GM19043 (cell line): ENCODE results near the gene SRPK3.
"Not testable (repeated sequence)": the region's sequence is repeated elsewhere in the genome, so short reads cannot be mapped to it uniquely, and the experiment has no call there.

Experiments used
- ATAC-seq: cut with Tn5 transposase; IDR thresholded peaks from one replicate; pipeline ENCODE4 v1.9.1; 2021; ENCODE audit warnings: low read depth; ENCODE audit not compliant: unreplicated experiment

SRPK3 gene

GRCh38 chrX:153803211-153804099 lies 22.6 kb downstream of the SRPK3 start:
- ATAC-seq: no peak

DNA sequence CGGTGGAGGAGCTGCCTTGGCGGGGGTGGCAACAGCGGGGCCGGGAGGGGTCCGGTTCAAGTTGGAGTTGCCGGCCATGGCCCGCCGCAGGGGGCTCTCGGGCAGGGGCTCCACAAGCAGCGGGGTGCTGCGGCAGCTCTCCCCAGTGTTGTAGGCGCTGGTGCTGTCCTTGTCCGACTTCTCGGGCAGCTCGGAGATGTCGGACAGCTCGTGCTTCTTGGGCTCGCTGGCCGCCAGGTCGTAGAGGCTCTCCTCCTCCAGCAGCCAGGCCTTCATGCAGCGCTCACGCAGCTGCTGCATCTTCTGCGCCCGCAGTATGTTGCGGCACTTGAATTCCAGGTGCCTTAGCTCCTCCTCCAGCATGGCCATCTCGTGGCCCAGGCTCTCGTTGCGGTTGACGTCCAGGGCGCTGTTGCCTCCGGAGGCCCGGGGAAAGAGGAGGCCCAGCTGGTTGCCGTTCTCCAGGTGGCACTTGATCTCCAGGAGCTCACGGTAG lies 23.3 kb downstream of the SRPK3 start:
- no peak for ATAC-seq

- no peak for ATAC-seq
Observed at GRCh38 chrX:153804621-153805020, 23.8 kb downstream of the SRPK3 start.

- ATAC-seq: no peak
Observed at GRCh38 chrX:153805436-153805835, 24.6 kb downstream of the SRPK3 start.

- ATAC-seq: no peak
Observed at GRCh38 chrX:153806999-153807575, 26.2 kb downstream of the SRPK3 start.

DNA sequence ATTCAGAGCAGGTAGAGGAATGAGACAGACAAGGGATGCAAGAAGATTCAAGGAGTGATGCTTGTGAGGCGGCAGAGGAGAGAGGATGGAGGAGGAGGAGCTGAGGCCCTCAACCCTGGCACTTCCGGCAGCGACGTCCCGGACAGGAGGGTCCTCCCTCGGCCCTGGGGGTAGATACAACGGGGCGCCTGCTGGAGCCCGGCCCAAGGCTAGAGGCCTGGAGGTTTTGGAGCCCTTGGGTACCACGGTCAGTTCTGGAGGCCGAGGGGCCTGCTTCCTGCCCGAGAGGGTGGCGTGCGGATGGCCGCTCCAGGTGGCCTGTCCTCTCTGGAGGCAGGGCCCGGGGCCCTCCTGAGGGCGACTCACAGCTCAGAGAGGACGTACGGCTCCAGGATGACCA lies 27.1 kb downstream of the SRPK3 start:
- ATAC-seq: no peak

- ATAC-seq: no peak
Observed at GRCh38 chrX:153812220-153812619, 31.4 kb downstream of the SRPK3 start.

DNA sequence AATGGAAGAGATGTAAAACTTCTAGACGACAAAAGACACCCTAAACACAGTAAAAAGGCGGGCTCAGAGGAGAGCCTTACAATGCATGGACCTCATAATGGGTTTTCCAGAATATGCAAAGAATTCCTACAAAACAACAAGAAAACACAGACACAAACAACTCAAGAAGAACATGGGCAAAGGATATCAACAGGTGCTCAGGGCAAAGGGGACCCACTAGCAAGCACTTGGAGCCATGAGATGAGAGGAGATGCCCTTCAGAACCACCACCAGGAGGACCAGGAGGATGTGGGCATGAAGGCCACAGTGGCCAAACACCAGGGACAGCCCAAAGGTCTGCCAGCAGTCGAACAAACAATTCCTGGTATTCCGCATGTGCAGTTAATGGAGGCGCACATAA lies 32.3 kb downstream of the SRPK3 start:
- no peak for ATAC-seq

- no peak for ATAC-seq
Observed at GRCh38 chrX:153814591-153815315, 33.9 kb downstream of the SRPK3 start.

DNA sequence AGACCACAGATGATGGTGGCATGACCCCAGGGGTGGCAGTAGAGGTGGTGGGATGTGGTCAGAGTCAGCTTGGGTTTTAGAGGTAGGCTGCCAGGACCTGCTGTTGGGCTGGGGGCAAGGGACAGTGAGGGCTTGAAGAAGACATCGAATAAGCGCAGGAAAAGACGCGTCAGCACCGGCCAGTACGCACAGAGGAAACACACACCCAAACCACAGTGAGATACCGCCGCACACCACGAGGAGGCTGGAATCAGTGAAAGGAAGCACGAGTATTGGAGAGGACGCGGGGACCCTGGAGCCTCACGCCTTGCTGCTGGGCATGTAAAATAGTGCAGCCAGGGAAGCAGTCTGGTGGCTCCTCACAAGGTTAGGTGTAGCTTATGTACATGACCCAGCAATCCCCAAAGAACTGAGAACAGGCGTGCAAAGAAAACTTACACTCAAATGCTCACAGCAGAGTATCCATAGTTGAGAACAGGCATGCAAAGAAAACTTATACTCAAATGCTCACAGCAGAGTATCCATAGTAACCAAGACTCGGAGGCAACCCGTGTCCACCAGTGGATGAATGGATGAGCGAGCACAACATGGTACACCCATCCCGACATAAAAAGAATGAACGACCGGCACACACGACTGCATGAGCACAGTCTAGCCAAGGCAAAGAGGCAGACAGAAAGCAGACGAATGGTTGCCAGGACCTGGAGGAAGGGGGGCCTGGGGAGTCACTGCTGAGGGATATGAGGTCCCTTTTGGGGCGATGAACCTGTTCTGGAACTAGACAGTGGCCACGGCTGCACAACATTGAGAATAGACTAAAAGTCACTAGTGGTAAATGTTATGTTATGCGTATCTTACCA lies 36.2 kb downstream of the SRPK3 start:
- no peak for ATAC-seq

- not testable (repeated sequence) for ATAC-seq
Observed at GRCh38 chrX:153818064-153818463, 37.2 kb downstream of the SRPK3 start.

GRCh38 chrX:153818571-153819383 lies 37.9 kb downstream of the SRPK3 start:
- no peak for ATAC-seq

GRCh38 chrX:153819384-153820040 lies 38.7 kb downstream of the SRPK3 start:
- no peak for ATAC-seq

GRCh38 chrX:153820601-153821000 lies 39.8 kb downstream of the SRPK3 start:
- ATAC-seq: no peak

- ATAC-seq: no peak
Observed at GRCh38 chrX:153821066-153821465, 40.2 kb downstream of the SRPK3 start.

GRCh38 chrX:153824348-153824747 lies 43.5 kb downstream of the SRPK3 start:
- ATAC-seq: no peak

DNA sequence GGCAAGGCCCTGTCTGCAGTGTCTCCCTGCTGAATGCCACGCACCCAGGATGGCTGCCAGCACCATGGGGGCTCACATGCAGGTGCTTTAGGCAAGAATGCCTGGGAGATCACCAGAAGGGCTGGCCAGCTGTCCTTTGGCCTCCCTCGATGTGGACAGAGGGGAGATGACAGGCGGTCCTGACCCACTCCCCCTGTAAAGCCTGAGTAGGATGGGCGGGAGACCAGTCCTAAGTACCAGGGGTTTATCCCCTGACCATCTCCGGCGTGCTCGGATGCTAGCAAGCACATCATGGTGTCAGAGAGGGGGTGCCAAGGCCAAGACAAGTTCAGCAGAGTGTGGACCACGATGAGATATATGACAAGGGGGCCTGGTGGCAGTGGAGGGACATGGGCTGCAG lies 44.2 kb downstream of the SRPK3 start:
- ATAC-seq: no peak

GRCh38 chrX:153827016-153827415 lies 46.2 kb downstream of the SRPK3 start:
- ATAC-seq: no peak

- ATAC-seq: no peak
Observed at GRCh38 chrX:153827903-153828302, 47.1 kb downstream of the SRPK3 start.
